SK-N-SH treated with all-trans-retinoic acid at 6 μM for 48 hours (cell line): ENCODE data around the gene TRAK2.

Experiments used
- ATAC-seq: fragments of 200-7000 bp; cut with Tn5 transposase; 3 replicates; pipeline ENCODE4 v1.9.1; 2020; ENCODE audit warnings: mild to moderate bottlenecking, moderate library complexity
- ARNTL ChIP-seq: fragments of 450-650 bp; formaldehyde crosslinking; IDR thresholded peaks from 2 replicates; pipeline ENCODE4 v1.5.0; 2020; ENCODE audit warnings: low read depth, mild to moderate bottlenecking, moderate library complexity, borderline replicate concordance
- BACH2 ChIP-seq: fragments of 250-450 bp; sonication (Bioruptor Pico); IDR thresholded peaks from 2 replicates; pipeline ENCODE4 v1.9.0; 2021; ENCODE audit warnings: mild to moderate bottlenecking, borderline replicate concordance
- CREB5 ChIP-seq: fragments of 250-450 bp; sonication (Bioruptor Pico); IDR thresholded peaks from 2 replicates; pipeline ENCODE4 v1.5.1; 2020; ENCODE audit warnings: low read depth, mild to moderate bottlenecking, moderate library complexity
- CSDC2 ChIP-seq: fragments of 250-450 bp; sonication (Bioruptor Pico); IDR thresholded peaks from 2 replicates; pipeline ENCODE4 v1.5.0; 2020; ENCODE audit warnings: mild to moderate bottlenecking, moderate library complexity
- CSRNP3 ChIP-seq: fragments of 250-450 bp; sonication (Bioruptor Pico); IDR thresholded peaks from 2 replicates; pipeline ENCODE4 v1.5.1; 2021; ENCODE audit warnings: mild to moderate bottlenecking, moderate library complexity
- ESRRG ChIP-seq: fragments of 250-450 bp; sonication (Bioruptor Pico); IDR thresholded peaks from 2 replicates; pipeline ENCODE4 v1.6.1; 2021; ENCODE audit warnings: mild to moderate bottlenecking
- GLIS3 ChIP-seq: fragments of 250-450 bp; sonication (Bioruptor Pico); IDR thresholded peaks from 2 replicates; pipeline ENCODE4 v1.5.0; 2020; ENCODE audit warnings: mild to moderate bottlenecking, moderate library complexity
- ISL1 ChIP-seq: fragments of 250-450 bp; sonication (Bioruptor Pico); IDR thresholded peaks from 2 replicates; pipeline ENCODE4 v2.1.2; 2022; ENCODE audit warnings: mild to moderate bottlenecking, moderate library complexity
- OSR1 ChIP-seq: fragments of 250-450 bp; sonication (Bioruptor Pico); IDR thresholded peaks from 2 replicates; pipeline ENCODE4 v1.8.0; 2022; ENCODE audit warnings: moderate library complexity, mild to moderate bottlenecking, inconsistent platforms
- PPARA ChIP-seq: fragments of 250-450 bp; sonication (Bioruptor Pico); IDR thresholded peaks from 2 replicates; pipeline ENCODE4 v1.5.0; 2020; ENCODE audit warnings: mild to moderate bottlenecking, borderline replicate concordance
- RARB ChIP-seq: fragments of 250-450 bp; sonication (Bioruptor Pico); IDR thresholded peaks from 2 replicates; pipeline ENCODE4 v1.8.0; 2021; ENCODE audit warnings: mild to moderate bottlenecking, moderate library complexity
- SNAI2 ChIP-seq: fragments of 250-450 bp; sonication (Bioruptor Pico); IDR thresholded peaks from 2 replicates; pipeline ENCODE4 v1.5.0; 2020; ENCODE audit warnings: mild to moderate bottlenecking, moderate library complexity
- TCF4 ChIP-seq: fragments of 250-450 bp; sonication (Bioruptor Pico); IDR thresholded peaks from 2 replicates; pipeline ENCODE4 v1.8.0; 2021; ENCODE audit warnings: mild to moderate bottlenecking, moderate library complexity, borderline replicate concordance
- ZC3H10 ChIP-seq: fragments of 250-450 bp; sonication (Bioruptor Pico); IDR thresholded peaks from 2 replicates; pipeline ENCODE4 v1.5.1; 2021; ENCODE audit warnings: mild to moderate bottlenecking, moderate library complexity
- ZFP3 ChIP-seq: fragments of 250-450 bp; sonication (Bioruptor Pico); IDR thresholded peaks from 2 replicates; pipeline ENCODE4 v1.5.0; 2020; ENCODE audit warnings: mild to moderate bottlenecking, moderate library complexity
- ZFP30 ChIP-seq: fragments of 450-650 bp; formaldehyde crosslinking; IDR thresholded peaks from 2 replicates; pipeline ENCODE4 v1.5.0; 2022; ENCODE audit warnings: mild to moderate bottlenecking, moderate library complexity
- ZNF565 ChIP-seq: fragments of 450-650 bp; formaldehyde crosslinking; conservative IDR thresholded peaks from 2 replicates; pipeline ENCODE4 v1.5.0; 2020; ENCODE audit warnings: low read depth, mild to moderate bottlenecking, moderate library complexity
- ZNF8 ChIP-seq: fragments of 450-650 bp; formaldehyde crosslinking; IDR thresholded peaks from 2 replicates; pipeline ENCODE4 v1.5.0; 2020; ENCODE audit warnings: mild to moderate bottlenecking, moderate library complexity
- TF ChIP-seq, protein P1 (sequence below): fragments of 250-450 bp; sonication (Bioruptor Pico); IDR thresholded peaks from 2 replicates; pipeline ENCODE4 v1.8.0; 2020; ENCODE audit warnings: mild to moderate bottlenecking, moderate library complexity, borderline replicate concordance
- TF ChIP-seq, protein P2 (sequence below): fragments of 250-450 bp; sonication (Bioruptor Pico); IDR thresholded peaks from 2 replicates; pipeline ENCODE4 v1.8.0; 2021; ENCODE audit warnings: low read depth, mild to moderate bottlenecking, moderate library complexity, borderline replicate concordance
- TF ChIP-seq, protein P3 (sequence below): fragments of 250-450 bp; sonication (Bioruptor Pico); IDR thresholded peaks from 2 replicates; pipeline ENCODE4 v1.5.0; 2020; ENCODE audit warnings: mild to moderate bottlenecking, moderate library complexity

Gene TRAK2

GRCh38 chr2:201450954-201451291 lies 335 bp downstream of the TRAK2 start:
- peak; percentile 53 for ATAC-seq
- TF ChIP-seq CREB5 (CRISPR knock-in tag) (no peak), ISL1 (CRISPR knock-in tag) (no peak), CSDC2 (CRISPR knock-in tag) (no peak), ZFP30 (CRISPR knock-in tag) (no peak)

DNA sequence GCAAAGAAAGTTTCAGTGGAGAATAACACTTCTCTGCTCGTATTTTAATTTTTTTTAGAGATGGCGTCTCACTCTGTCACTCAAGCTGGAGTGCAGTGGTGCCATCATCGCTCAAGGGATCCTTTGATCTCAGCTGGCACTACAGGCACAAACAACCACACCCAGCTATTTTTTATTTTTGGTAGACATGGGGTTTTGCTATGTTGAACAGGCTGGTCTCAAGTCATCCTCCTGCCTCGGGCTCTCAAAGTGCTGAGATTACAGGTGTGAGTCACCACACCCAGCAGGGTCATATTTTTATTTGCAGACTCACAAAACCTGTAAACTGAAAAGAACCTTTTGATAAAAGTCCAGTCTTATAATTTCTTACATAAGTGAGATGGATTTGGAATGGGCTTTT lies 2.6 kb downstream of the TRAK2 start:
- TF ChIP-seq, protein P1, sequence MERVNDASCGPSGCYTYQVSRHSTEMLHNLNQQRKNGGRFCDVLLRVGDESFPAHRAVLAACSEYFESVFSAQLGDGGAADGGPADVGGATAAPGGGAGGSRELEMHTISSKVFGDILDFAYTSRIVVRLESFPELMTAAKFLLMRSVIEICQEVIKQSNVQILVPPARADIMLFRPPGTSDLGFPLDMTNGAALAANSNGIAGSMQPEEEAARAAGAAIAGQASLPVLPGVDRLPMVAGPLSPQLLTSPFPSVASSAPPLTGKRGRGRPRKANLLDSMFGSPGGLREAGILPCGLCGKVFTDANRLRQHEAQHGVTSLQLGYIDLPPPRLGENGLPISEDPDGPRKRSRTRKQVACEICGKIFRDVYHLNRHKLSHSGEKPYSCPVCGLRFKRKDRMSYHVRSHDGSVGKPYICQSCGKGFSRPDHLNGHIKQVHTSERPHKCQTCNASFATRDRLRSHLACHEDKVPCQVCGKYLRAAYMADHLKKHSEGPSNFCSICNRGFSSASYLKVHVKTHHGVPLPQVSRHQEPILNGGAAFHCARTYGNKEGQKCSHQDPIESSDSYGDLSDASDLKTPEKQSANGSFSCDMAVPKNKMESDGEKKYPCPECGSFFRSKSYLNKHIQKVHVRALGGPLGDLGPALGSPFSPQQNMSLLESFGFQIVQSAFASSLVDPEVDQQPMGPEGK (CRISPR knock-in tag) = no peak
- no peak for TF ChIP-seq CSRNP3 (CRISPR knock-in tag)
- TF ChIP-seq OSR1 = no peak
- TF ChIP-seq ISL1 (CRISPR knock-in tag) = no peak
- TF ChIP-seq RARB (CRISPR knock-in tag) = no peak
- TF ChIP-seq ZC3H10 (CRISPR knock-in tag) = no peak
- no peak for TF ChIP-seq TCF4 (CRISPR knock-in tag)
- TF ChIP-seq ZFP3 (CRISPR knock-in tag) = no peak
- TF ChIP-seq ARNTL (CRISPR knock-in tag) = no peak
- TF ChIP-seq PPARA (CRISPR knock-in tag) = no peak
- TF ChIP-seq, protein P2, sequence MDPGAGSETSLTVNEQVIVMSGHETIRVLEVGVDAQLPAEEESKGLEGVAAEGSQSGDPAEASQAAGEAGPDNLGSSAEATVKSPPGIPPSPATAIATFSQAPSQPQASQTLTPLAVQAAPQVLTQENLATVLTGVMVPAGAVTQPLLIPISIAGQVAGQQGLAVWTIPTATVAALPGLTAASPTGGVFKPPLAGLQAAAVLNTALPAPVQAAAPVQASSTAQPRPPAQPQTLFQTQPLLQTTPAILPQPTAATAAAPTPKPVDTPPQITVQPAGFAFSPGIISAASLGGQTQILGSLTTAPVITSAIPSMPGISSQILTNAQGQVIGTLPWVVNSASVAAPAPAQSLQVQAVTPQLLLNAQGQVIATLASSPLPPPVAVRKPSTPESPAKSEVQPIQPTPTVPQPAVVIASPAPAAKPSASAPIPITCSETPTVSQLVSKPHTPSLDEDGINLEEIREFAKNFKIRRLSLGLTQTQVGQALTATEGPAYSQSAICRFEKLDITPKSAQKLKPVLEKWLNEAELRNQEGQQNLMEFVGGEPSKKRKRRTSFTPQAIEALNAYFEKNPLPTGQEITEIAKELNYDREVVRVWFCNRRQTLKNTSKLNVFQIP = no peak
- TF ChIP-seq ESRRG (CRISPR knock-in tag) = no peak
- no peak for TF ChIP-seq BACH2 (CRISPR knock-in tag)
- TF ChIP-seq GLIS3 (CRISPR knock-in tag) = no peak
- no peak for TF ChIP-seq ZNF8
- TF ChIP-seq, protein P3, sequence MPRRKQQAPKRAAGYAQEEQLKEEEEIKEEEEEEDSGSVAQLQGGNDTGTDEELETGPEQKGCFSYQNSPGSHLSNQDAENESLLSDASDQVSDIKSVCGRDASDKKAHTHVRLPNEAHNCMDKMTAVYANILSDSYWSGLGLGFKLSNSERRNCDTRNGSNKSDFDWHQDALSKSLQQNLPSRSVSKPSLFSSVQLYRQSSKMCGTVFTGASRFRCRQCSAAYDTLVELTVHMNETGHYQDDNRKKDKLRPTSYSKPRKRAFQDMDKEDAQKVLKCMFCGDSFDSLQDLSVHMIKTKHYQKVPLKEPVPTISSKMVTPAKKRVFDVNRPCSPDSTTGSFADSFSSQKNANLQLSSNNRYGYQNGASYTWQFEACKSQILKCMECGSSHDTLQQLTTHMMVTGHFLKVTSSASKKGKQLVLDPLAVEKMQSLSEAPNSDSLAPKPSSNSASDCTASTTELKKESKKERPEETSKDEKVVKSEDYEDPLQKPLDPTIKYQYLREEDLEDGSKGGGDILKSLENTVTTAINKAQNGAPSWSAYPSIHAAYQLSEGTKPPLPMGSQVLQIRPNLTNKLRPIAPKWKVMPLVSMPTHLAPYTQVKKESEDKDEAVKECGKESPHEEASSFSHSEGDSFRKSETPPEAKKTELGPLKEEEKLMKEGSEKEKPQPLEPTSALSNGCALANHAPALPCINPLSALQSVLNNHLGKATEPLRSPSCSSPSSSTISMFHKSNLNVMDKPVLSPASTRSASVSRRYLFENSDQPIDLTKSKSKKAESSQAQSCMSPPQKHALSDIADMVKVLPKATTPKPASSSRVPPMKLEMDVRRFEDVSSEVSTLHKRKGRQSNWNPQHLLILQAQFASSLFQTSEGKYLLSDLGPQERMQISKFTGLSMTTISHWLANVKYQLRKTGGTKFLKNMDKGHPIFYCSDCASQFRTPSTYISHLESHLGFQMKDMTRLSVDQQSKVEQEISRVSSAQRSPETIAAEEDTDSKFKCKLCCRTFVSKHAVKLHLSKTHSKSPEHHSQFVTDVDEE (CRISPR knock-in tag) = no peak
- ATAC-seq = no peak

- no peak for ATAC-seq
- TF ChIP-seq ZFP3 (CRISPR knock-in tag) (no peak), ZNF565 (no peak), PPARA (CRISPR knock-in tag) (no peak), SNAI2 (CRISPR knock-in tag) (no peak)
- TF ChIP-seq, protein P2 = no peak
Observed at GRCh38 chr2:201448061-201448460, 3.2 kb downstream of the TRAK2 start.
